ENCODE results near the gene SIRPB2. TPM values are rescaled to one million over a fixed set of nuclear protein-coding genes. Genes with fewer than 3 reads are reported as not detected.

The SIRPB2 gene
- total and polyA plus RNA-seq, 2 of the 4 experiments (the other 2 are of a cell fraction), result not detected

GRCh38 chr20:1434571-1435336 is 56.5 kb downstream of the SIRPB2 start:
- POLR2A ChIA-PET (ENCODE audit: unreplicated experiment), result interaction anchor here (0.6 kb wide), 1 partner anchor 41 kb away, joined by 6 read pairs; no protein-coding TSS in a partner anchor

More at GRCh38 chr20:1434571-1435336, 56.5 kb downstream of the SIRPB2 start:
- peak overlapping the region; percentile 81 for H2AK5ac ChIP-seq (ENCODE audit: low read depth, low read length)
- dilution Hi-C loops (cut with HindIII; ENCODE audit: low sequenced_read_pairs, unreplicated experiment) (no loop called here), in situ Hi-C loops (cut with MboI; ENCODE audit: low sequenced_read_pairs) (no loop called here), intact Hi-C loops (cut with micrococcal nuclease) (loop anchor here (5.0 kb wide), 3 partner anchors 37 to 227 kb away; no protein-coding TSS in a partner anchor)
- no peak overlapping the region for H3K9ac ChIP-seq (ENCODE audit: low read depth, low read length)
- DNase-seq (peak; percentile 92), ATAC-seq (ENCODE audit: low read depth) (peak; percentile 79)
- CTCF ChIA-PET, result interaction anchor here (0.6 to 1.5 kb wide), 2 partner anchors 122 to 192 kb away, joined by 3 to 5 read pairs; no protein-coding TSS in a partner anchor
- no CpG with 5 or more reads among the region's 2 CpGs for WGBS, 2 experiments (ENCODE audit: extremely low coverage in 2 of 2, insufficient read length in 1 of 2)
- peaks cover 2% of the 10 kb centered on the region for H3K4me1 ChIP-seq (ENCODE audit: control insufficient read depth, insufficient read depth, low read length)
- H2BK5ac ChIP-seq (ENCODE audit: low read depth, low read length, poor library complexity, severe bottlenecking), result peak overlapping the region; percentile 29
- H2BK120ac ChIP-seq (ENCODE audit: low read depth, low read length), result peak overlapping the region; percentile 13; the same call in 1 of the 2 replicates
- peak overlapping the region; percentile 7; the same call in 1 of the 2 replicates for H2BK20ac ChIP-seq (ENCODE audit: low read depth, low read length)
- H4K5ac ChIP-seq (ENCODE audit: low read depth, low read length), result no peak overlapping the region
- no peak overlapping the region for H3K4me3 ChIP-seq (ENCODE audit: insufficient read depth, low read depth, low read length)
- no peak overlapping the region for H3K4me2 ChIP-seq (ENCODE audit: low read depth, low read length)
- H3K27ac ChIP-seq (ENCODE audit: insufficient read depth, low read length), result no peak overlapping the region
- H3K27me3 ChIP-seq (ENCODE audit: control insufficient read depth, insufficient read depth, low read length), result no peaks in the 10 kb centered on the region
- H3K18ac ChIP-seq (ENCODE audit: low read depth, low read length), result peak overlapping the region; percentile 11; the same call in 1 of the 2 replicates
- 0 out of 2 replicates have a peak overlapping the region, but pooled peaks have one; percentile 23 for H3K14ac ChIP-seq (replicated peaks; ENCODE audit: low read depth, low read length)
- peaks cover 4% of the 10 kb centered on the region; the same call in 1 of the 2 replicates for H3K9me1 ChIP-seq (ENCODE audit: insufficient read depth, low read length)
- peak; percentile 54; the same call in 1 of the 2 replicates for TF ChIP-seq CEBPB (IDR thresholded peaks at IDR 0.05; ENCODE audit: low read depth, low read length)
- TF ChIP-seq CHD1 (IDR thresholded peaks at IDR 0.05; ENCODE audit: low read depth, low read length), result no peak
- TF ChIP-seq FOS (IDR thresholded peaks at IDR 0.05; ENCODE audit: low read depth, low read length), result no peak
- peak; percentile 14; the same call in 1 of the 2 replicates for TF ChIP-seq SMC3 (IDR thresholded peaks at IDR 0.05; ENCODE audit: low read depth, low read length)
- TF ChIP-seq MAFK (IDR thresholded peaks at IDR 0.05; ENCODE audit: low read depth, low read length), result no peak
- H3K9me3 ChIP-seq (ENCODE audit: control insufficient read depth, insufficient read depth, low read length), result no peaks in the 10 kb centered on the region
- no peak overlapping the region for H3K23ac ChIP-seq (ENCODE audit: low read depth, low read length)
- H3K4ac ChIP-seq (ENCODE audit: low read depth, low read length), result peak overlapping the region; percentile 12; the same call in 1 of the 2 replicates
- H4K8ac ChIP-seq (ENCODE audit: low read depth in 2 of 2, low read length in 2 of 2), result no peak overlapping the region
- H2AK9ac ChIP-seq (replicated peaks; ENCODE audit: low read depth, low read length, poor library complexity), result no peak overlapping the region
- no peak overlapping the region for H3K56ac ChIP-seq (ENCODE audit: extremely low read depth, insufficient read depth, low read length)
- H4K91ac ChIP-seq (ENCODE audit: insufficient read depth, low read depth, low read length), result no peak overlapping the region
- no peak overlapping the region; the same call in 2 of the 3 replicates for H2BK15ac ChIP-seq (ENCODE audit: low read depth, low read length)
- H3K79me1 ChIP-seq (ENCODE audit: low read depth in 1 of 2, low read length in 2 of 2), result no peaks in the 10 kb centered on the region
- no TSS peak for BruUV-seq (replicated peaks)
- H3K36me3 ChIP-seq (ENCODE audit: control insufficient read depth, insufficient read depth, low read length), result no peaks in the 10 kb centered on the region
- H2AFZ ChIP-seq (replicated peaks; ENCODE audit: low read length, poor library complexity), result no peak overlapping the region
- no peaks in the 10 kb centered on the region for H4K20me1 ChIP-seq (ENCODE audit: insufficient read depth, low read length)
